H7 (cell line): Measurements from ENCODE around the gene APOL5. TPM values are rescaled to one million over a fixed set of nuclear protein-coding genes. Genes with fewer than 3 reads are reported as not detected.
"Not testable (repeated sequence)": the region's sequence is repeated elsewhere in the genome, so short reads cannot be mapped to it uniquely, and the experiment has no call there.

Experiments used
- DNase-seq: peaks from one replicate; pipeline ENCODE4 v3.0.0; 2012
- H3K27me3 ChIP-seq: 2 replicates; pipeline ENCODE4 v1.6.0; 2011; ENCODE audit warnings: mild to moderate bottlenecking, low read length; ENCODE audit not compliant: control insufficient read depth, insufficient read depth
- H3K36me3 ChIP-seq: replicated peaks from 2 replicates; pipeline ENCODE4 v1.5.1; 2011; ENCODE audit warnings: low read length; ENCODE audit not compliant: control insufficient read depth, insufficient read depth
- H3K4me3 ChIP-seq: 2 replicates; pipeline ENCODE4 v1.5.1; 2011; ENCODE audit warnings: low read depth, mild to moderate bottlenecking, control low read depth, low read length, moderate library complexity; ENCODE audit not compliant: insufficient read depth
- total RNA-seq: library from RNA; depleted of rRNA; stranded (reverse); fragments of >200 nt; shearing (Covaris generic); gene quantifications from 2 replicates; pipeline ENCODE4 v1.2.3, GENCODE V29; 2014

The APOL5 gene
- total RNA-seq, 1 experiment from 2014 or later: not detected

DNA sequence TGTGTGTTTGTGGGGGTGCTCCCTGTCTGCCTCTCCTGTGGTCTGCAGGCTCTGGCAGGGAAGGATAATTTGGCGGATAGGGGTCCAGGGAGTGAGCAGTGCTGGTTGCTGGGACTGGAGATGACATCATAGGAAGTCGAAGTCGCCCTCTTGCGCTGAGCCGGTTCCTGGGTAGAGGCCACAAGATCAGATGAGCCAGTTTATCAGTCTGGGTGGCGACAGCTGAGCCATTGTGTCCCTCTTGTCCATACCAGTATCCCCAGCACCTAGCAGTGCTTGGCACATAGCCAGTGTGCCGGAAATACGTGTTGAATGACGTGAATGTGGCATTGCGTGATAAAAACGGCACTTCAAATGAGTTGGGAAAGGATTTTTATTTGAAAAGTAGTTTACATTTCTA lies 9.8 kb downstream of the APOL5 start:
- no peak for DNase-seq
- Histone ChIP-seq H3K27me3 (no peaks in the 10 kb centered on the region), H3K4me3 (no peak overlapping the region), H3K36me3 (no peaks in the 10 kb centered on the region)

DNA sequence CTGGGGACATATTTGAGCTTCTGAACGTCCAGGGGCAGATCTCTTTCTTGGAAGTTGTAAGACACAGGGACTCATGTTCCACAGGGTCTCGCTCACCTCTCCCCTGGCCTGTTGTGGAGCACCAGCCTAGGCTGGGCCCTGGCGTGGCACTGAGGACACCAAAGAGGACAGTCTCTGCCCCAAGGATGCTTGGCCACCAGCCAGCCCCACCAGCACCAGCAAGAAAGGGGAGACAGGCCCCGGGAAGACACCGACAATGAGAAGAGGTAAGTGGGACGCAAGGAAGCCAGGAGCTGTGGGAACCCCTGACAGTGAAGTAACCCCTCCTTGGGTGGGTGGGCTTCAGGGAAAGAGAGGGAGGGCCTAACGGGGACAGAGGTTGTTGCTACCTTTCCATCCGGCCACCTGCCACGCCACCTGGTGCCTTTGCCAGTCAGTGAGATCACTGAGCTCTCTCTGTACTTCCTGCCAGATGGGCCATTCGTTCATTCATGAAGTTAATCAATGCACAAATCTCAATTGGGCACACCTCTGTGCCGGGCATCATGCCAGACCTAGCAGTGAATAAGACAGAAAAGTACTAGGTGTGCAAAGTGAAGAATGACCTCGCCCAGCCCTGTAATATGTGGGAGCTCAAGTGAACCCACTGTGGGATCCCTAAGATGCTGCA lies 11.1 kb downstream of the APOL5 start:
- H3K27me3 ChIP-seq: no peaks in the 10 kb centered on the region
- no peak overlapping the region for H3K4me3 ChIP-seq
- no peak for DNase-seq
- H3K36me3 ChIP-seq: no peaks in the 10 kb centered on the region

DNA sequence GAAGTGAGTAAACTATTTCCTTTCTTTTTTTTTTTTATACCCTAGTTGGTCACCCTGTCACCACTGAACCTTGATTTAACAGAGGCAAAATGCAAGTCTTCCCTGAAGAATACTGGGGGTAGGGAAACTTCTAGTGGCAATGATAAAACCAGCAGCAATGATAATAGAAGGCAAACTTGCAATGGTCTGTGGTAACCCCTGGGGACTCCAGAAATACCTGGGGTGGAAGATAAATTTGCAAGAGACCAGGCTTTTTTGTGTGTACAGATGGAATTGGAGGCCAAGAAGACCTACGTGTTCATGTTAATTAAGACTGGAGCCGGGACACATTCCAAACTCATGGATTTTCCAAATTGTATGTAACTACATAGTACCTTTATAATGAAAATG lies 11.6 kb downstream of the APOL5 start:
- H3K27me3 ChIP-seq: no peaks in the 10 kb centered on the region
- no peak for DNase-seq
- H3K4me3 ChIP-seq: no peak overlapping the region
- H3K36me3 ChIP-seq: no peaks in the 10 kb centered on the region

DNA sequence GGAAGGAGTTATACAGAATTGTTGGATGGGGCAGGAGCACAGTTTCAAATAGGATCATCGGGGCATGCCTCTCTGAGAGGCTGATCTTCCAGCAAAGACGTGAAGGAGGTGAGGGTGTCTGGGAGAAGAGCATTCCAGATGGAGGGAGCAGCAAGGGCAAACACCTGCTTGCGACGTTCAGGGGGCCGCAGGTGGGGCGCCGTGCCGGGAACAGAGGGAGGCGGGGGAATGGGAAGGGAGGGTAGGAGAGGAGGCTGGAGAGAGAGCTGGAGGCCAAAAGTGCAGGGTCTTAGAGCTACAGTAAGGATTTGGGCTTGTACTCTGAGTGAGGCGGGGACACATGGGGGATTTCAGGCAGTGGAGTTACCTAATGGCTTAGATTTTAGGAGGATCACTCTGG lies 13.6 kb downstream of the APOL5 start:
- no peak for DNase-seq
- no peaks in the 10 kb centered on the region for H3K27me3 ChIP-seq
- no peaks in the 10 kb centered on the region for H3K36me3 ChIP-seq
- H3K4me3 ChIP-seq: no peak overlapping the region

- no peak for DNase-seq
- H3K36me3 ChIP-seq: no peaks in the 10 kb centered on the region
- H3K27me3 ChIP-seq: no peaks in the 10 kb centered on the region
- no peak overlapping the region for H3K4me3 ChIP-seq
These were observed 14.4 kb downstream of the APOL5 start for GRCh38 chr22:35732116-35732515.

GRCh38 chr22:35733036-35733435 lies 15.4 kb downstream of the APOL5 start:
- H3K36me3 ChIP-seq: no peaks in the 10 kb centered on the region
- no peaks in the 10 kb centered on the region for H3K27me3 ChIP-seq
- DNase-seq: no peak

DNA sequence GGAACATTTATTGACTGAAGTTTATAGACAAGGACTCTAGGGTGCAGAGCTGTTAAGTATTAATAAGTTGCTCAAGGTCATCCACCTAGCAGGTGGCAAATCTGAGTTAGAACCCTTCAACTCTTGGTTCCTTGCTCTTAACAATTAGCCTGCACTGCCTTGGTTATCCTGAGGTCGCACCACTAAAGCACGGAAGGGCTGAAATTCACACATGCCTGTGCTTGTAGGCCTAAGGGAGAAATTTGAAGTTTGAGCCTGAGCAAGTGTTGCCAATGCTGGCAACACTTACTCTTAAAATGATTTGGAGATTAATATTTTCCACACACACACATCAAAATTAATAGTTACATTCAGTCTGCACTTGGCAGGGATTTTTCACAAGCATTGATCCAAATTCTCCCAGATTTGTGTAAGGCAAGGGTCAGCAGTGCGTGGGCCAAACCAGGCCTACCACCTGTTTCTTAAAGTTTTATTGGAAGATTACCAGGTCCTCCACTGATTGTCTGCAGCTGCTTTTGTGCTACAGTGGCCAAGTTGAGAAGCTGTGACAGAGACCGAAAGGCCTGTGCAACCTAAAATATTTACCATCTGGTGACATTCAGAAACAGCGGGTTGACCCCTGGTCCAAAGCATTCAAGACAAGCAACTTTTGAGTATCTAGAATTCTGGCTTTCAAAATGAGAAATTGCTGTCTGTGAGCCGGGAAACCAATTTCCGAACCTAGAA lies 16.3 kb downstream of the APOL5 start:
- H3K4me3 ChIP-seq: no peak overlapping the region
- DNase-seq: no peak
- no peaks in the 10 kb centered on the region for H3K27me3 ChIP-seq
- no peaks in the 10 kb centered on the region for H3K36me3 ChIP-seq

More at GRCh38 chr22:35733036-35733435, 15.4 kb downstream of the APOL5 start:
- H3K4me3 ChIP-seq: no peak overlapping the region

DNA sequence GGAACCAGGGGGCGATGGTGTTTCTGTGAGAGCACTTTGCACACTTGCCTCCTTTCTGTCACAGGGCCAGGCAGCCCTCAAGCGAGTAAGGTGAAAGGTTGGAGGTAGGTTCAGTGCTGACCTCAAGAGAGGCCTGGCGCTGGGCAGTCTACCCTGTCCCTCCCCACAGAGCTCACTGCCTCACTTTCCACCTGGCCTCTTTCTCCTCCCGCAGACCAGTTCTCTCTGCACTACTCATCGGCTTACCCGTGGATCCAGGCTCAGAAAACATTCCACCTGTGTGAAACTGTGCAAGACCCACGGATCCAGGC lies 16.8 kb downstream of the APOL5 start:
- Histone ChIP-seq H3K36me3 (no peaks in the 10 kb centered on the region), H3K4me3 (no peak overlapping the region), H3K27me3 (no peaks in the 10 kb centered on the region)
- no peak for DNase-seq

DNA sequence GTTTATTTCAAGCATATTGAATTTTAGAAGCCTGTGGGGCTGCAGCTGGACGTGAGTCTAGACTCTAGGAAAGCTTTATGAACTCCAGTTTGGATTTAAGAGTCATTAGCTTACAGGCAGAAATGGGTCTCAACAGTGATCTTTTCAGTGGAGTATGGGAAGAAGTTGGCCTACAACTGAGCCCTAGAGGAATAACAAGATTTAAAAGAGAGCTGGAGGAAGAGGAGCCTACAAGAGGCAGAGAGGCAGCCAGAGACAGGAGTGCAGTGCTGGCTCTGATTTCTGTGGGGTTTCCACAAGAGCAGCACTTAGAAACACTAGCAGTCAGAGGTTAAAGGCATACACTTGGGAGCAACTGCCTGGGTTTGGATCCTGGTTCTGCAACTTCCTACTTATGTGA lies 17.9 kb downstream of the APOL5 start:
- Histone ChIP-seq H3K36me3 (no peaks in the 10 kb centered on the region), H3K4me3 (no peak overlapping the region), H3K27me3 (no peaks in the 10 kb centered on the region)
- no peak for DNase-seq

DNA sequence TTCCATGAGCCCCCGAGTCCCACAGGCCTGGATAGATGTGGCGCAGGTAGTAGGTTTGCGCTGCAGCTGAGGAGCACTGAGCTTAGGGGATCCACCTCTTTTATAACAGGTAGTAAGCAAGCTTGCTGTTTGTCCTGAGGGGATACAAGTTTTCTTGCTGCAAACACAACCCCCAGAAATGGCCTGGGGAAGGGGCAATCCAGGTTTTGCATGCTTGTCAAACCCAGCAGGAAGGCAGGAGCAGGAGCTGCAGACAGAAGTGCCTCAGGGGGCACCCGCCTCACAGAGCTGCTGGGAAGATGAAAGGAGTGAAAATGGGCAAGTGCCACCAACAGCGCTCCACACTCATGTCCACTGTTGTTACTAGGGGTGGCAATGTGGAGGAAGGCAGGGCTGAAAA lies 18.5 kb downstream of the APOL5 start:
- Histone ChIP-seq H3K27me3 (no peaks in the 10 kb centered on the region), H3K36me3 (no peaks in the 10 kb centered on the region), H3K4me3 (no peak overlapping the region)
- DNase-seq: no peak

GRCh38 chr22:35736701-35737100 lies 19.0 kb downstream of the APOL5 start:
- no peak for DNase-seq
- H3K27me3 ChIP-seq: no peaks in the 10 kb centered on the region
- no peaks in the 10 kb centered on the region for H3K36me3 ChIP-seq
- H3K4me3 ChIP-seq: no peak overlapping the region

- not testable (repeated sequence) for DNase-seq, H3K36me3 ChIP-seq, H3K4me3 ChIP-seq, H3K27me3 ChIP-seq
These were observed 20.2 kb downstream of the APOL5 start for GRCh38 chr22:35737886-35738285.

DNA sequence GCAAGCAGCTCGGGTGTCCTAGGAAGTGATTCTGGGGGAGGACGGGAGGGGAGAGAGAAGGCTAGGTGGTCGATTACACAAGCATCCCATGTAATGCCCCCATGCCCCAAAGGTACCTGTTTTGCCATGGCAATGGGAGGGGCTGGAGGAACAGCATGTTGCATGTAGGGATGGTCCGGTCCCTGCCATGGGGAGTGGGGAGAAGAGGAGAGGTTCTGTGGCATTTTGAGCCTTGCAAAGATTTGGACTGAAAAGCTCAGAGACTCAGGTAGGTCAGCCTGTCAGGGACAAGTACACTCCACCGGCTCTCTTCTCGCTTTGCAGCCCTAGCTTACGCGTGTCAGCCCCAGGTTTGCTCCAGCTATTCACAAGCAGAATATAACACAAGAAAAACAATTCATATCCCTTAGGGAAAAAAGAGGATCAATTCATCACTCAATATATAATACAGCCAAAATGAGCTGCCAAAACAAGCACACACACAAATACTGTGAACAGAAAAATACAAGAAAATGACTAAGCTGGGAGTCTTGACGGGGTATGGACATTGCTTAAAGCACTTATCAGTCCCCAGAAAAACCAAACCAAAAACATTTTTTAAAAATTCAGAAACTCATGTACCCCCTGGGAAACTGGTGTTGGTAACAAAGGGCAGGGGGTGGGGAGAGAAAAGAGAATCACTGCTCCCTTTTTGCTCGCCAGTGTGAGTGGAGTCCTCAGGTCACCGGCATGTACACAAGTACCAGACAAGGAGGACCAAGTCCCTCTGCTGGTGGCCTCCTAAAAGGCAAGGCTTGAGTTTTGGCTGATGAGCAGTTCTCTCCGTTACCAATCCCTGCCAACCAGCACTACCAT lies 21.6 kb downstream of the APOL5 start:
- no peaks in the 10 kb centered on the region for H3K27me3 ChIP-seq
- peaks cover 2% of the 10 kb centered on the region; the same call in 1 of the 2 replicates for H3K36me3 ChIP-seq
- no peak overlapping the region for H3K4me3 ChIP-seq
- DNase-seq: no peak

DNA sequence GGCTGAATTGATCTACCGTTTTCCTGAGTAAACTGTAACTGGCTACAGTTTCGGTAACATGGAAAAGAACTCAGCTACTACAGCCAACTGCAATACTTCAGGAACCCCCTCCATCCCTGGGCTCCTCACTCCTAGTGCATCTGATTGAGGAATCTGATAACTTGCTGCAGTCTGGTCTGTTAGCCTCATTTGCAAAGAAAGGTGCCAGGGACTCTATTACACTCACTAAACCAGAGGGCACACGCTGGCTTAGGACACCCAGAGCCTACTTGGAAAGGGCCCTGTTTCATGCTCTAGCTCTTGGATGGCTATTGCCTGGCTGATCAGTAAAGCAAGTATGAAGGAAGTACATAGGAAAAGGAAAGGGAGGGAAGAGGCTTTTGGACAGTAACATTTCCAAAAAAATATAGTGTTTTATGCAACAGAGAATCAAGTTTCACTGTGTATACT lies 22.3 kb downstream of the APOL5 start:
- Histone ChIP-seq H3K4me3 (no peak overlapping the region), H3K27me3 (no peaks in the 10 kb centered on the region), H3K36me3 (peaks cover 2% of the 10 kb centered on the region; the same call in 1 of the 2 replicates)
- DNase-seq: no peak

- H3K4me3 ChIP-seq: no peak overlapping the region
- DNase-seq: no peak
- no peaks in the 10 kb centered on the region for H3K27me3 ChIP-seq
- peaks cover 2% of the 10 kb centered on the region; the same call in 1 of the 2 replicates for H3K36me3 ChIP-seq
These were observed 22.9 kb downstream of the APOL5 start for GRCh38 chr22:35740616-35741015.
